ENCODE results near the gene C1orf35. TPM values are rescaled to one million over a fixed set of nuclear protein-coding genes. Genes with fewer than 3 reads are reported as not detected.

The C1orf35 gene
- total and polyA plus RNA-seq, 2 experiments from 2014 or later = 14.0 to 67.6 TPM

DNA sequence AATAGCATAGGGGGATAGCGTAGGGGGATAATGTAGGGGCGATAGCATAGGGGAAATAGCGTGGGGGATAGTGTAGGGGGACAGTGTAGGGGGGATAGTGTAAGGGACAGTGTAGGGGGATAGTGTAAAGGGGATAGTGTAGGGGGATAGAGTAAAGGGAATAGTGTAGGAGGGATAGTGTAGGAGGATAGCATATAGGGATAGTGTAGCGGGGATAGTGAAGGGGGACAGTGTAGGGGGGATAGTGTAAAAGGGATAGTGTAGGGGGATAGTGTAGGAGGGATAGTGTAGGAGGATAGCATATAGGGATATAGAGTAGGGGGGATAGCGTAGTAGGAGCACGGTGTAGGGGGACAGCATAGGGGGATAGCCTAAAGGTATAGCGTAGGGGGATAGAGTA is 34.8 kb downstream of the C1orf35 start (continued):
- no peak for TF ChIP-seq CTCF (conservative IDR thresholded peaks at IDR 0.05; ENCODE audit: low read depth in 2 of 2)

GRCh38 chr1:228066891-228067654 is 36.1 kb downstream of the C1orf35 start:
- H3K4me1 ChIP-seq (ENCODE audit: insufficient read depth) = no peaks in the 10 kb centered on the region
- no peaks in the 10 kb centered on the region for H4K20me1 ChIP-seq (replicated peaks; ENCODE audit: insufficient read depth)
- no peaks in the 10 kb centered on the region for H3F3A ChIP-seq (replicated peaks; ENCODE audit: low read depth)
- Mint-ChIP-seq H3K4me3 (no peak overlapping the region; the same call in 2 of the 3 replicates), H3K27me3 (ENCODE audit: insufficient read depth, low read depth, poor library complexity) (peaks cover 54% of the 10 kb centered on the region), H3K36me3 (ENCODE audit: low read depth) (no peaks in the 10 kb centered on the region), H3K4me1 (no peaks in the 10 kb centered on the region), H3K27ac (no peak overlapping the region), H3K9me3 (no peaks in the 10 kb centered on the region)
- no peak for DNase-seq (ENCODE audit: low spot score)
- no peaks in the 10 kb centered on the region for H3K79me2 ChIP-seq (replicated peaks; ENCODE audit: insufficient read depth)
- H3K36me3 ChIP-seq (ENCODE audit: insufficient read depth) = no peaks in the 10 kb centered on the region
- no peak overlapping the region for H3K4me2 ChIP-seq
- no peak overlapping the region for H3K27ac ChIP-seq (ENCODE audit: low read depth)
- H2AFZ ChIP-seq = no peak overlapping the region
- no peak overlapping the region for H3K4me3 ChIP-seq
- H3K27me3 ChIP-seq (ENCODE audit: insufficient read depth) = peaks cover 98% of the 10 kb centered on the region
- ATAC-seq = no peak
- no peaks in the 10 kb centered on the region for H3K9me2 ChIP-seq (ENCODE audit: insufficient read depth)
- TF ChIP-seq, protein P1, sequence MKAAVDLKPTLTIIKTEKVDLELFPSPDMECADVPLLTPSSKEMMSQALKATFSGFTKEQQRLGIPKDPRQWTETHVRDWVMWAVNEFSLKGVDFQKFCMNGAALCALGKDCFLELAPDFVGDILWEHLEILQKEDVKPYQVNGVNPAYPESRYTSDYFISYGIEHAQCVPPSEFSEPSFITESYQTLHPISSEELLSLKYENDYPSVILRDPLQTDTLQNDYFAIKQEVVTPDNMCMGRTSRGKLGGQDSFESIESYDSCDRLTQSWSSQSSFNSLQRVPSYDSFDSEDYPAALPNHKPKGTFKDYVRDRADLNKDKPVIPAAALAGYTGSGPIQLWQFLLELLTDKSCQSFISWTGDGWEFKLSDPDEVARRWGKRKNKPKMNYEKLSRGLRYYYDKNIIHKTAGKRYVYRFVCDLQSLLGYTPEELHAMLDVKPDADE (IDR thresholded peaks at IDR 0.05) = no peak
- no peak for TF ChIP-seq CTCF (conservative IDR thresholded peaks at IDR 0.05; ENCODE audit: low read depth in 2 of 2)
- no peak for TF ChIP-seq CREB1 (CRISPR knock-in tag; IDR thresholded peaks at IDR 0.05; ENCODE audit: low read depth)
- TF ChIP-seq ZNF331 (CRISPR knock-in tag; IDR thresholded peaks at IDR 0.05; ENCODE audit: low read depth) = no peak
- no peak for TF ChIP-seq NANOG (IDR thresholded peaks at IDR 0.05; ENCODE audit: borderline replicate concordance)
- TF ChIP-seq EZH2phosphoT487 (IDR thresholded peaks at IDR 0.05; ENCODE audit: unreplicated experiment) = no peak
- TF ChIP-seq JUNB (IDR thresholded peaks at IDR 0.05; ENCODE audit: unreplicated experiment) = no peak
- no peak for TF ChIP-seq STAT1 (IDR thresholded peaks at IDR 0.05; ENCODE audit: unreplicated experiment)
- TF ChIP-seq POLR2AphosphoS5 (IDR thresholded peaks at IDR 0.05; ENCODE audit: low read depth) = no peak
- TF ChIP-seq EZH2 (IDR thresholded peaks at IDR 0.05; ENCODE audit: low read depth, unreplicated experiment) = no peak
- no peak for TF ChIP-seq ZNF114 (CRISPR knock-in tag; IDR thresholded peaks at IDR 0.05)
- TF ChIP-seq, protein P2, sequence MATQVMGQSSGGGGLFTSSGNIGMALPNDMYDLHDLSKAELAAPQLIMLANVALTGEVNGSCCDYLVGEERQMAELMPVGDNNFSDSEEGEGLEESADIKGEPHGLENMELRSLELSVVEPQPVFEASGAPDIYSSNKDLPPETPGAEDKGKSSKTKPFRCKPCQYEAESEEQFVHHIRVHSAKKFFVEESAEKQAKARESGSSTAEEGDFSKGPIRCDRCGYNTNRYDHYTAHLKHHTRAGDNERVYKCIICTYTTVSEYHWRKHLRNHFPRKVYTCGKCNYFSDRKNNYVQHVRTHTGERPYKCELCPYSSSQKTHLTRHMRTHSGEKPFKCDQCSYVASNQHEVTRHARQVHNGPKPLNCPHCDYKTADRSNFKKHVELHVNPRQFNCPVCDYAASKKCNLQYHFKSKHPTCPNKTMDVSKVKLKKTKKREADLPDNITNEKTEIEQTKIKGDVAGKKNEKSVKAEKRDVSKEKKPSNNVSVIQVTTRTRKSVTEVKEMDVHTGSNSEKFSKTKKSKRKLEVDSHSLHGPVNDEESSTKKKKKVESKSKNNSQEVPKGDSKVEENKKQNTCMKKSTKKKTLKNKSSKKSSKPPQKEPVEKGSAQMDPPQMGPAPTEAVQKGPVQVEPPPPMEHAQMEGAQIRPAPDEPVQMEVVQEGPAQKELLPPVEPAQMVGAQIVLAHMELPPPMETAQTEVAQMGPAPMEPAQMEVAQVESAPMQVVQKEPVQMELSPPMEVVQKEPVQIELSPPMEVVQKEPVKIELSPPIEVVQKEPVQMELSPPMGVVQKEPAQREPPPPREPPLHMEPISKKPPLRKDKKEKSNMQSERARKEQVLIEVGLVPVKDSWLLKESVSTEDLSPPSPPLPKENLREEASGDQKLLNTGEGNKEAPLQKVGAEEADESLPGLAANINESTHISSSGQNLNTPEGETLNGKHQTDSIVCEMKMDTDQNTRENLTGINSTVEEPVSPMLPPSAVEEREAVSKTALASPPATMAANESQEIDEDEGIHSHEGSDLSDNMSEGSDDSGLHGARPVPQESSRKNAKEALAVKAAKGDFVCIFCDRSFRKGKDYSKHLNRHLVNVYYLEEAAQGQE (IDR thresholded peaks at IDR 0.05; ENCODE audit: unreplicated experiment) = no peak
